Measurements from ENCODE around the gene PPARD.
"Not testable (repeated sequence)": the region's sequence is repeated elsewhere in the genome, so short reads cannot be mapped to it uniquely, and the experiment has no call there.

Gene PPARD

DNA sequence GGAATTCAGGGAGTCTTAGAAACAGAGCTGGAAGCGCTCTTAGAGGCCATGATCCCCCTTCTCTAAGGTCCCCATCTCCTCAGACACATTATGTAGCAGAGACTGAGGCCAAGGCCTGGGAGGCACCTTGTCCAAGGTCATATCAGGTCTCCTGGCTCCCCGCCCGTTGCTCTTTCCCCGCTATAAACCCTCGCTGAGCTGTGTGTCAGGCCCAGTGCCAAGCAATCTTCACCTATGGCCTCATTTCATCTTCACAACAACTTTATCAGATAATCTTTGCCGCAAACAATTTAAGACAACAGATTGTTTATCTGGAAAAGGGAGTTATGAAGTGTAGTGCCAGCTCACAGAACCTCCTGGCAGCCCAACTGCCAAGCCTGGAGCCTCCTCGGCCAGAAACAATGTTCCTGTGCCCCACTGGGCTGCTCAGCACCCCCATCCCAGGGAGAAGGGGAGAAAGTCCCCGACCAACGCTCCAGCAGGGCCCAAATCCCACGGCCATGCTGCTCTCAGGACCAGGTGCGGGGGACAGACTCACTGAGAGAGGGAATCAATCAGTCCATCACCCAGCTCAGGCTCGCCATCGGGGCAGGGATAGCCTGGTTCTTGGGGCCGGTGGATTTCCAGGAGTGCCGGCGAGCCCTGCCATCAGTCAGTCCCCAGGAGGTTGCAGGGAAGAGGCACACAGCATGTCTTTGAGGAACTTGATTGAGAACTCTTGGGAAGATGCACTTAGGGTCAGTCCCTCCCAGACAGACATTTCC, 92.9 kb downstream of the PPARD start:
- in situ Hi-C loops (cut with MboI; ENCODE audit: low sequenced_read_pairs) = no loop called here

DNA sequence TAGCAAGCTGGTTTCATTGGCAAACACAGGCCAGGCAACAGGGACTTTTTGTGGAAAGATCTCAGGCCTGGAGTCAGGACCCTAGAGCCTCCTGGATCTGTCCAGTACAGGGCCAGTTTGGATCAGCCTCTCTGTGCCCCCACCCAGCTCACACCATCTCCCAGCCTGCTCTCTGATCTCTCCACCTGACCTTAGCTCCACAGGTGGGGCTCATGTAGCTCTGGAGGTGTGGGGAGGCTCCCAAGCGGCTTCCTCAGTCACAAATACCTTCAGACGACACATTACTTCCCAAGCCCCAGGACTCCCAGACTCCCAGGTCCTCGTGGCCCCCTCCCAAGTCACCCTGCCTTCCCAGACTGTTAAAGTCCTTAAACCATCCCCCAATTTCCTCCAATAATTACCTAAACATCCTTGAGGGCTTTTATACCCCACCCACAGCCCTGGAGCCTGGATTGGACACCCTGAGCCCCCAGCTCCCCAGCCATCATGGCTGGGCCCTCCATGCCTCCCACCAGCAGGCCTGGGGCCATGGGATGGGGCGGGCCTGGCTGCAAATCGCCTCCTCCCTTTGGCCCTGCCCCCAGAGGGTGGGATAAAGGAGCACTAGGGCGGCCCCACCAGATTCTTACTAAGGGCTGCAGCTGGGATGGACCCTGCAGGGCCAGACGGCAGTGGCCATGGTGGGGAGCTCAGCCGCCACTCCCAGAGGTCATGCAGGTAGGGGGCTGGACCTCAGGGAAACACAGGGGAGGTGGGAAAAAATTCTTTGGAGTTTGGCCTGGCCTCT, 93.9 kb downstream of the PPARD start:
- in situ Hi-C loops (cut with MboI; ENCODE audit: low sequenced_read_pairs) = no loop called here

DNA sequence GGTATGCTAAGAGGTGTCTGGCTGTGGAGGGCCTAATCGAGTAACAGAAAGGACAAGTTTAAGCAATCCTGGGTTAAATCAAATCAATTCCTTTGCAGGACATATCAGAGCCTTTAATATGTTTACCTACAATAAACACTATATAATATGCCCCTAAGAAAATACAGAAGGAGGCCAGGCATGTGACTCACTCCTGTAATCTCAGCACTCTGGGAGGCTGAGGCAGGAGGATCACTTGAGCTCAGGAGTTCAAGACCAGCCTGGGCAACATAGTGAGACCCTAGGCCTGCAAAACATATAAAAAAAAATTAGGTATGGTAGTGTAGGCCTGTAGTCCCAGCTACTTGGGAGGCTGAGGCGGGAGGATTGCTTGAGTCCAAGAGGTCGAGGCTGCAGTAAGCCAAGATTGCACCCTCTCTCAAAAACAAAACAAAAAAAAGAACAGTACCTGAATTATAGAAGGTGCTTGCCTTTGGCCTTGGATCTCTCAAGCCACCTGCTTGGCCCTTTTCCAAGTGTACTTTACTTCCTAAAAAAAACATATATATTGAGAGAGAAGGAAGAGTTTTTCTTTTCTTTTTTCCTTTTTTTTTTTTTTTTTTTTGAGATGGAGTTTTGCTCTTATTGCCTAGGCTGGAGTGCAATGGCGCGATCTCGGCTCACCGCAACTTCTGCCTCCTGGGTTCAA, 96.2 kb downstream of the PPARD start:
- in situ Hi-C loops (cut with MboI; ENCODE audit: low sequenced_read_pairs) = not testable (repeated sequence)

DNA sequence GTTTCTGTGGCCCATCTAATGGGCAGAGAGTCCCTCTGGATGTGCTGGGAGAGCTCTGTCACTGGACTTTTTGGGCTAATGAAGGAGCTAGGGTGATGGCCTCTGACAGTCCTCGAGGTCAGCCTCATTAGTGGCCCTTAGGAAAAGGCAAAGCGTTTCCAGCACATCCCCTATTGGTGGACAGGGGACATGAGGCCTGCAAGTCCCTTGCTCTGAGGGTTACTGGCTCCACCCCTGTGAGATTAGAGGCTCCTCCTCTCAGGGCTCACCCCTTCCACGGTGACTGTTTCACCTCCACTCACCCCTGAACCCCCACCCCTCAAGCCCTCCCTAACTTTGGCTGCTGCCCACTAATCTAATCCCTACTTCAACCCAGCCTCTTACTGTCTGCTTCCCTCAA, 97.0 kb downstream of the PPARD start:
- in situ Hi-C loops (cut with MboI; ENCODE audit: low sequenced_read_pairs) = no loop called here

DNA sequence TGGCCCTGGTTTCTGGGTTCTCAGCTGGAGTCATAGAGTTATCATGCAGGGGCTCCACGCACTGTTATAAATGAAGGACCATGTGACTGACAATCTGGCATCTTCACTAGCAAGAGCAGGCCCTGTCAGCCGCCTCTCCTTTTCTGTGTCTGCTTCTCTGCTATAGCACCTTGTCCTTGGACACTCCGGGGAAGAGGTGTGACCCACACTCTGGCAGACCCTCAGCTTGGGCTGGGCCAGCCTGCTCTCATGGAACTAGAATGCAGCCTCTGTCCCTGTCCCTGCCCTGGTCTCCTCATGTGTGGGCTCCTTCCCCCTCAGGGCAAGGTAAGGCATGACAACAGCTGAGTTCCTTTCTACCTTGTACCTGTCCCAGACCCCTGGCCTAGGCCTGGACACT, 98.8 kb downstream of the PPARD start:
- in situ Hi-C loops (cut with MboI; ENCODE audit: low sequenced_read_pairs) = no loop called here

DNA sequence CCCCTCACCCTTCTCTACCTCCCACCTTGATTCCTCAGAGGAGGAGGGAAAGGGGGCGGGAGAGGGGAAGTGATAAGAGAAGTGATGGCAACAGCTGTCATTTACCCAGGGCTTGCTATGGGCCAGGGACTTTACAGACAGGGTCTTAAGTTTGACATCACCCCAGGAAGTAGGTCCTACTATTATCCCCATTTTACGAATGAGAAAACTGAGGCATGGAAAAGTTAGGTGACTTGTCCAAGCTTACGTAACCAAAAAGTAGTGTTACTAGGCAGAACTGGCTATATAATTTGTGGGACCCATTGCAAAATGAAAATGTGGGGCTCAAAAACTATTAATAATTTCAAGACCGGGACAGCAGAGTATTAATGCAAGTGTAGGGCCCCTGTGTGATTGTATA, 99.3 kb downstream of the PPARD start:
- in situ Hi-C loops (cut with MboI; ENCODE audit: low sequenced_read_pairs) = no loop called here

DNA sequence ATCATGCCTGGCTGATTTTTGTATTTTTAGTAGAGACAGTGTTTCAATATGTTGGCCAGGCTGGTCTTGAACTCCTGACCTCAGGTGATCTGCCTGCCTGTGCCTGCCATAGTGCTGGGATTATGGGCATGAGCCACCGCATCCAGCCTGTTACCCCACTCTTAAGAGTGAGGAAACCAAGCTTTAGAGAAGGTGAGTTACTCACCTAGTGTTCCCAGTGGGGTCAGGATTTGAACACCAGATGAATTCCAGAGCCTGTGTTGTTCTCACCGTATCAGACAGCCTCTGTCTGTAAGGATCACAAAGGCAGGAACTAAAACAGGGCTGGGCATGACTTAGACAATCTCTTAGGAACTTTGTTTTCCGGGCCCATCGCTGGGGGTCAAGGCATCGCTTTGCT, 100.3 kb downstream of the PPARD start:
- in situ Hi-C loops (cut with MboI; ENCODE audit: low sequenced_read_pairs) = no loop called here

DNA sequence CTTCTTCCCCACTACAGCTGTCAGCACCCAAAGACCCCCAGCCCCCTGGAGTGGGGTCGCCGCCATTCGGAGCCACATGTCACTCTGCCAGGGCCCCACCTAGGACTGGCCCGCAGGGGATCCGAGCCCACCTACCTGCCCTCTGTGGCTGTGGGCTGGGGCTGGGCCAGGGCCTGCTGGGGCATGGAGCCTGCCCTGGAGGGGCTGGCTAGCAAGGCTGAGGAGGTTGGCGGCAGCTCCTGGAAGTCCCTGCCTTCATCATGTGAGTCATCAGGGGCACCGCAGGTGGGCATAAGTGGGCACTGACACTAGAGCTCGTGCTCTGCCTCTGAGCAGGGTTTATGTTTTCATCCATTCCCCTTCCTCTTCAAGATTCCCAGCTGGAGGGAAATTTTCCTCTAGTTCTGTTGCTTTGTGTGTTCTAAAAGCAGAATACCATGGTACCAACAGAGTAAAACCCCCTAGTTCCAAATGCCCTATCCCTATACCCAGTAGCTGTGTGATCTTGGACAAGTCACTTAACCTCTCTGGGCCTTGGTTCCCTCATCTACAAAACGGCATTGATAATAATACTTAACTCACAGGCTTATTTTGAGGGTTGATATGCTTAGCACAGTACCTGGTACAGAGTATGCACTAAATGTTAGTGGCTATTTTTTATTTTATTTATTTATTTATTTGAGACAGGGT, 101.1 kb downstream of the PPARD start:
- in situ Hi-C loops (cut with MboI; ENCODE audit: low sequenced_read_pairs) = no loop called here

DNA sequence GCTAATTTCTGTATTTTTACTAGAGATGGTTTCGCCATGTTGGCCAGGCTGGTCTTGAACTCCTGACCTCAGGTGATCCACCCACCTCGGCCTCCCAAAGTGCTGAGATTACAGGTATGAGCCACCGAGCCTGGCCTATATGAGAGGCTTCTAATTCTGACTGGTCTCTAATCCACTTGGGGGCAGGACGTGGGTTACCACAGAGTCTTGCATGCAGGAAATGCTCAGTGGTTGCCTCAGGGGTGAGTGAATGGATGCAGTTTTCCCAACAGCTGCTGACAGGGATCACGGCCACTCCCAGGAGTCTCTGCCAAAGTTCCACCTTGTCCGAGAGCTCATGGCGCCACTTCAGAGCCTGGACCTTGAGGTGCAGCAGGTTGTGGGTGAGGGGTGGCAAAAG, 103.3 kb downstream of the PPARD start:
- in situ Hi-C loops (cut with MboI; ENCODE audit: low sequenced_read_pairs) = no loop called here

DNA sequence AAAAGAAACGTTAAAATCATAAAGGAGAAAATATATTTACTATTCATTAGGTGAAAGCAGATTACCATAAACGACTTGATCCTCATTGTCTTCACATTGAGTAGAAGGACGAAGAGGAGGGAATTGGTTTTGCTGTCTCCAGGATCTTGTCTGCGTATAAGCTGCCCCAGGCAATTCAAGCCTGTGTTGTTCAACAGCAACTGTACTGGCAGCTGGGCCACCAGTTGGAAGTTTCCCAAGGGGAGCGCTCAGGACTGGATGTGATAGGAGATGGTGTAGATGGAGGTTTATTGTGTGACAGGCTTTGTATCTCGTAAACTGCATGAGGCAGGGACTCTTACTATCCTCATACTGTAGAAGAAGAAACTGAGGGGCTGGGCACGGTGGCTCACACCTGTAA, 105.8 kb downstream of the PPARD start:
- in situ Hi-C loops (cut with MboI; ENCODE audit: low sequenced_read_pairs) = no loop called here

DNA sequence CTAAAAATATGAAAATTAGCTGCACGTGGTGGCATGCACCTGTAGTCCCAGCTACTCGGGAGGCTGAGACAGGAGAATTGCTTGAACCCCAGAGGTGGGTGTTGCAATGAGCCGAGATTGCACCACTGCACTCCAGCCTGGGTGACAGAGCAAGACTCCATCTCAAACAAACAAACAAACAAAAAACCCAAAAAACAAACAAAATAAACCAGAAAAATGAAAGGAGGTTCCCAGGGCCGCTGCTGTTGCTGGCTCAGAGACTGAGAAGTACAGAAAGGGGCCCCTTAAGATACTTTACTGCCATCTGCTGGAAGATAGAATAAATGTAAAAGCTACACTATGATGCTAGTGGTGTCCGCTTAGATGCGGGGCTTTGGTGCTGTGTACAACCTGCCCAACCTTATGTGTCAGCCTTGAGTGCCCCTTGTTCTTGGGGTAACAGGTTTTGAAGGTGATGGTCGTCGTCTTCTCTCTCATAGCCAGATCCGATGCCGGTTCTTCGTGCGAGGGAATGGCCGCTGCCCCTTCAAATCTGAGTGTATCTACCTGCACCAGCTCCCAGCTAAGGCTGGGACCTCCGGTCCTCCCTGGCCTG, 107.0 kb downstream of the PPARD start:
- in situ Hi-C loops (cut with MboI; ENCODE audit: low sequenced_read_pairs) = no loop called here

DNA sequence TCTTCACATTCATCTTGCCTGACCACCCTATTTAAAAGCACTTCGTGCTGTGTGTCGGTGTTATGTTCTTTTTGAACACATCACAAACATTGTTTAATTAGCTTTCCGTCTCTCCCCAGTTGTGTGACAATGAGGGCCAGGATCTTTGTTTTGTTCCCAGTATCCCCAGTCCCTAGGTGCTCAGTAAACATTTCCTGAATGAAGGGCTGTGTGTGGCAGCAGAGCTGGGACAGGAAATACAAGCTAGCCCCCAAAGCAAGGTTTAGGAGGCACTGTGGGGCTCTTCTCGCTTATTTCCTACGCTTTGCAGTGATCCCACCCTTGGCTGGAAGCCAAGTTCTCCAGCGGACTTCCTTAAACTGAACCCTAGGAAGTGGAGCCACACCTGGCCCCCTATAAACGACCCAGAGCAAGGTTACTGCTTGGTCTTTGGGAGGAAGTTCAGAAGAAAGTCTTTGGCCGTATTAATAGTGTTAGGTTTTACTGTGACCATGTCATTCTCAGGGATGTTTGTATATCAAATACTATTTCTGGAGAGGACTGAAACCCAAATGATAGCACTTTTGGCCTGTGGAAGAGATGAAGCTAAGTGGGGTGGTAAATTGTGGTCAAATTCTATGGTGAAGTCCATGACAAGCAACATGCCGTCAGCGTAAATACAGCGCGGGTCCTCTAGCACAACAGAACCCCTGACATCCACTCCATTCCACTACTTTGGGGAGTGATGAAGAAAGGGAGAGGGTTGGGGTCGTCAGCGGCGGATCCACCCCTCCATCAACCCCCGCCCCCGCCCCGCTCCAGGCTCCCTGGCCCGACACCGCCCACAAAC, 109.2 kb downstream of the PPARD start:
- in situ Hi-C loops (cut with MboI; ENCODE audit: low sequenced_read_pairs) = loop anchor here (5.0 kb wide), 1 partner anchor 104 kb away; no protein-coding TSS in a partner anchor

DNA sequence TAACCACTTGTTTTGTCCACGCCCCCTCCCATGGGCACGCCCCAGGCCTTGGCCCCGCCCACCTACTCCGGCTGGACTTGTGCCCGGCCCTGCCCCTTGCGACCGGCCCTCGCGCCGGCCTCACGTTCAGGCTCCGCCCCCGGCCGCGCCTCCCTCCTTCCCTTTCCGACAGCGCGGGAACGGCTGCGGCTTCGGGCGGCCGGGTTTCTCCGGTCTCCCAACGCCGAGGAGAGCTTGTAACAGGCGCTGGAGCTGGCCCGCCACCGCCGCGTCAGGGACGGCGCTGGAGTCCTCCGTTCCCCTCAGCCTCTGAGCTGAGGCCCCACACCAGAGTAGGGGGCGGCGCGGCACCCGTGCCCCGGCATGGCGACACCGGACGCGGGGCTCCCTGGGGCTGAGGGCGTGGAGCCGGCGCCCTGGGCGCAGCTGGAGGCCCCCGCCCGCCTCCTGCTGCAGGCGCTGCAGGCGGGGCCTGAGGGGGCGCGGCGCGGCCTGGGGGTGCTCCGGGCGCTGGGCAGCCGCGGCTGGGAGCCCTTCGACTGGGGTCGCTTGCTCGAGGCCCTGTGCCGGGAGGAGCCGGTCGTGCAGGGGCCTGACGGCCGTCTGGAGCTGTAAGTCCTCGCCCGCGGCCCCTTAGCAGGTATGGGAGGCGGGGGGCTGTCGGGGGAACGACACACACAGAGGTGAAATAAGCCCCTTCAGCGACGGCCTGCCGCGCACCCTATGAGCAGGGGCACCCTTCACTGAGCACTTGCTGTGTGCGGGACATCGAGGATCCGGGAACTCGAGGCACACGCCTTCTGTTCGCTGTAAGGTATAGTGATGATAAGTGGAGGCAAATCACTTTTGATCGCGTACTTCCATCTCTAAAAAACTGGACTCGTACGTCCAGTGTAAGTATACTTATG, 110.1 kb downstream of the PPARD start, which contains the start of gene FANCE:
FANCE (plus strand) TSS at position 156 of the 908 bp plus-strand sequence; CDS start at position 364, 208 bp downstream.
- in situ Hi-C loops (cut with MboI; ENCODE audit: low sequenced_read_pairs) = loop anchor here (5.0 kb wide), 1 partner anchor 105 kb away; no protein-coding TSS in a partner anchor

DNA sequence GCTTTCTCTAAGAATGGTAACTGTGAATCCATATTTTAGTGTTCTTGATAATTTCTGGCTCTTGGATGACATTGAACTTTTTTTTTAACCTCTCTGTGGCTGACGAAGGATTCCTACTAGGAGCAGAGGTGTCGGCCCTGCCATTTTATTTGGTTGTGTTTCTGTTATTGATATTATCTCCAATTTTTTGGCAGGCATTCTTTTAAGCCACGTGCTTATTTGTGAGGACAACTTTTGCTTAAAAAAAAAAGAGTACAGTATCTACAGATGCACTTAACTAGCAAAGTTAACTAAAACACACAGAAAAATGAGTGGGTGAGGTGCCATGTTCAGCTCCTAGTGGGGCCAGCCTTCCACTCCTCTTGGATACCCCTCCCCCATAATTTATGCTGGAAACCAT, 110.9 kb downstream of the PPARD start:
- in situ Hi-C loops (cut with MboI; ENCODE audit: low sequenced_read_pairs) = loop anchor here (5.0 kb wide), 1 partner anchor 106 kb away; no protein-coding TSS in a partner anchor

DNA sequence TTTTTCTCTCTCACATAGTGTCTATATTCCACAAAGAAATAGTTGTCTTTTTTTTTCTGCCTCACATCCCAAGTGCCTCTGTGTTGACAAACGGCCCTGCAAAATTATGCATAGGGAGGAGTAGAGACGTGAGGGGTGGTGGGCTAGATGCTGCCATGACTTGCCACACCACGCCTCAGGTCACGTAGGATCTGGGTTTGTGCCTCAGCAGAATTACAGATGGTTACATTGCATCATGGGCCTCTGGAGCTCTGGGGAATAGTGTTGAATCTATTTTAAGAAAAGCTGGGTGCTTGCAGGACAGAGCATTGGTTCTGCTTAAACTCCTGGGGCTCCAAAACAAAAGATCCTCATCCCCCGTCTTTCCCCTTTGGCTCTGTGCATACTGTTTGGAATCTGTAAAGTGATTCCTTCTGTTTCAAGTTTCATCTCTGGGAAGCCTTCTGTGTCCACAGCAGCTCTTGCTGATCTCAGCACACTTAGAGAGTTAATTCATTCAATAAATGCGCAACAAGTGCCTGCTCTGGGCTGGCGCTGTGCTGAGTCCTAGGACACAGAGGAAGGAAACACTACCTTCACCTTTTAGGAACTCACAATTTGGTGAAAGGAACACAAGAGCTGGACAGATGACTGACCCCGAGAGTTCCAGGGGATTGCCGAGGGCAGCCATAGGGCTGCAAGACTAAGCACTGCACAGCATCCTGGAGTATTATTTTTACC, 112.2 kb downstream of the PPARD start:
- in situ Hi-C loops (cut with MboI; ENCODE audit: low sequenced_read_pairs) = loop anchor here (5.0 kb wide), 1 partner anchor 107 kb away; no protein-coding TSS in a partner anchor

DNA sequence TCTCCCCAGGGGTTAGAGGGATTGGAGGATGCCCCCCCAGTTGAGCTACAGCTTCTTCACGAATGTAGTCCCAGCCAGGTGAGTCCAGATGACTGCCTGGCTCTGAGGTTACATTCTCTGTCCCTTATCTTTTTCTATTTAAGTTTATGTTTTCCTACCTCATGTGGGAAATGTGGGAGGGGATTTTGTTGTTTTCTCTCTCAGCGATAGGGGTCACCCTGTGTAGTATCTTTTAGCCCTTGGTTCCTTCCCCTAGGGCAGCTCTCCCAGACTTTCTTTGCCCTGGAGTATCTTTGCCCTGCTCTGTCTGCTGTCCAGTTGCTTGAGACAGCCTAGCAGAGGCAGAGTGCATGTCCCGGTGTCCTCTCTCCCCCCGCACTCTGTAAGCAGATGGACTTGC, 115.5 kb downstream of the PPARD start:
- in situ Hi-C loops (cut with MboI; ENCODE audit: low sequenced_read_pairs) = no loop called here

DNA sequence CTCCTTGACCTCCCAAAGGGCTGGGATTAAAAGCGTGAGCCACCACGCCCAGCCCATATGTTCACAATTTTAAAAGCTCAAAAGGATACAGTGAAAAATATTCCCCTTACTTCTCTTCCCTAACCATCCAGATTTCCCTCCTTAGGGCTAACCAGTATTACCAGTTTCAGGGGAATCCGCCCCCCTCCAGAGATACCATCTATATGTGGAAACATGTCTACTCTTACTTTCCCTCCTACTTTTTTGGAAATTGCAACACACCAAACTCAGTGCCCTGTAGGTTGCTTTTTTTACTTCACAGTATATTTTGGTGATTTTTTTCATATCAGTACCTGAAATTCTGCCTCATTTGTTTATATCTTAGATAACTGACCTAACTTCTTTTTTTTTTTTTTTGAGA, 118.9 kb downstream of the PPARD start:
- in situ Hi-C loops (cut with MboI; ENCODE audit: low sequenced_read_pairs) = no loop called here

DNA sequence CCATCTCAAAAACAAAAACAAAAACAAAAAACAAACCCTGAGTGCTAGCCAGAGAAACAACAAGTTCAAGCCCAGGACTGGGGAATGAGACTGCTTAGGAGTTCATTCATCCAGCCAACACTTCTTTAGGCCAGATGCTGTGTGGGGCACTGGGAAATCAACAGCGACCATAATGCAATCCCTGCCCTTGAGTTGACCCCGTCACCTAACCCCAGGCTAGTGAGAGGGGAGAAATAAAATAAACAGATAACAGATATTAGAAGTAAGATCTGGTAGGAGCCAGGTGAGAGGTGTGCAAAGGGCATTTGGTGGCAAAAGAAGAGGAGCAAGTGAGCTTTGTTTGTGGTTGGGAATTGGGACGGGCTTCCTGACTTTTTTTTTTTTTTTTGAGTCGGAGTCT, 120.9 kb downstream of the PPARD start:
- in situ Hi-C loops (cut with MboI; ENCODE audit: low sequenced_read_pairs) = no loop called here
